Thyroid gland (tissue), 4 donors: ENCODE results near the gene FUCA2. TPM values are rescaled to one million over a fixed set of nuclear protein-coding genes. Genes with fewer than 3 reads are reported as not detected.
A peak's percentile ranks its signal among the peaks of the same experiment; 100 is the strongest.
"Not testable (repeated sequence)": the region's sequence is repeated elsewhere in the genome, so short reads cannot be mapped to it uniquely, and the experiment has no call there.

Experiments used
- DNase-seq, 2 donors: peaks; one replicate each; pipeline ENCODE4 v3.0.0-alpha.2; 2019
- H3K27ac ChIP-seq, 3 donors: fragments of 200-600 bp; sonication (generic); 1 replicate in 2 of 3; 2 replicates in 1 of 3; pipeline ENCODE4 v1.5.1; 2016 to 2019; ENCODE audit warnings: mild to moderate bottlenecking in 1 of 3, moderate library complexity in 1 of 3
- H3K27me3 ChIP-seq: fragments of 200-600 bp; sonication (generic); one replicate; pipeline ENCODE4 v1.5.1; 2019
- H3K36me3 ChIP-seq, 2 donors: fragments of 200-600 bp; sonication (generic); one replicate each; pipeline ENCODE4 v1.5.1; 2016 to 2019
- H3K4me1 ChIP-seq, 2 donors: fragments of 200-600 bp; sonication (generic); one replicate each; pipeline ENCODE4 v1.5.1; 2017 to 2019
- H3K4me3 ChIP-seq, 3 donors: fragments of 200-600 bp; sonication (generic); replicated peaks in 1 of 3; 1 replicate in 2 of 3; 2 replicates in 1 of 3; pipeline ENCODE4 v1.5.1; 2016; ENCODE audit warnings: mild to moderate bottlenecking in 1 of 3
- H3K9me3 ChIP-seq: fragments of 200-600 bp; sonication (generic); one replicate; pipeline ENCODE4 v1.5.1; 2017
- CTCF ChIP-seq, 6 experiments: fragments of 200-600 bp in 3 of 6; fragments of 450-650 bp in 3 of 6; sonication (generic) in 3 of 6; IDR thresholded peaks; one replicate each; pipeline ENCODE4 v1.5.1; 2016 to 2019; ENCODE audit warnings: antibody characterized with exemption in 6 of 6, mild to moderate bottlenecking in 2 of 6, inconsistent platforms in 1 of 6, moderate library complexity in 1 of 6
- POLR2A ChIP-seq, 2 donors: fragments of 450-650 bp; IDR thresholded peaks; one replicate each; pipeline ENCODE4 v1.6.1; 2017; ENCODE audit warnings: antibody characterized with exemption in 2 of 2, mild to moderate bottlenecking in 2 of 2, moderate library complexity in 1 of 2
- WGBS, 2 donors: methylation state at CpG; one replicate each; pipeline ENCODE4 v1.1.5; 2017; 5-methylcytosine and 5-hydroxymethylcytosine counted together
- intact Hi-C: fragments of 100-400 bp; cut with DNase I; formaldehyde crosslinking; loops from one replicate; pipeline ENCODE4 v1.15.1; 2023
- total RNA-seq, 4 donors: library from RNA; depleted of rRNA; stranded (reverse); fragments of >200 nt; gene quantifications; one replicate each; pipeline ENCODE4 v1.2.3, GENCODE V29; 2016

Gene FUCA2
- total RNA-seq, 4 donors from 2014 or later: 31.7 to 59.1 (median 44.7) TPM

- Histone ChIP-seq H3K27ac (no peak overlapping the region), H3K4me3 (no peak overlapping the region), H3K36me3 (no peaks in the 10 kb centered on the region), H3K4me1 (peaks cover 7 to 9% of the 10 kb centered on the region in 2 donors), H3K27me3 (no peaks in the 10 kb centered on the region), H3K9me3 (no peaks in the 10 kb centered on the region)
- 59 to 71% methylated on average over 3 of the region's 3 CpGs for WGBS, 2 donors
- intact Hi-C loops: no loop called here
- TF ChIP-seq CTCF (IDR thresholded peaks at IDR 0.05): no peak
- no peak for TF ChIP-seq POLR2A (IDR thresholded peaks at IDR 0.05)
- DNase-seq: no peak
Measured at GRCh38 chr6:143517447-143517773, 5.9 kb upstream of the FUCA2 start.

GRCh38 chr6:143516690-143517446 lies 5.3 kb upstream of the FUCA2 start:
- TF ChIP-seq CTCF (IDR thresholded peaks at IDR 0.05) (no peak), POLR2A (IDR thresholded peaks at IDR 0.05) (no peak)
- no peak for DNase-seq

GRCh38 chr6:143515766-143516355 lies 4.3 kb upstream of the FUCA2 start:
- H3K36me3 ChIP-seq: no peaks in the 10 kb centered on the region
- peaks cover 11 to 16% of the 10 kb centered on the region in 2 donors for H3K4me1 ChIP-seq
- H3K4me3 ChIP-seq: no peak overlapping the region
- intact Hi-C loops: no loop called here
- no peak for TF ChIP-seq CTCF (IDR thresholded peaks at IDR 0.05)
- no peak for TF ChIP-seq POLR2A (IDR thresholded peaks at IDR 0.05)
- DNase-seq: no peak
- no peak overlapping the region for H3K27ac ChIP-seq
- no peaks in the 10 kb centered on the region for H3K9me3 ChIP-seq
- H3K27me3 ChIP-seq: no peaks in the 10 kb centered on the region
- WGBS, 2 donors: 89 to 95% methylated on average over 7 of the region's 7 CpGs

More at GRCh38 chr6:143516690-143517446, 5.3 kb upstream of the FUCA2 start:
- H3K27ac ChIP-seq: no peak overlapping the region
- H3K9me3 ChIP-seq: no peaks in the 10 kb centered on the region
- peaks cover 8 to 12% of the 10 kb centered on the region in 2 donors for H3K4me1 ChIP-seq
- intact Hi-C loops: no loop called here
- no peaks in the 10 kb centered on the region for H3K27me3 ChIP-seq
- no peak overlapping the region for H3K4me3 ChIP-seq
- 66 to 88% methylated on average over 2 of the region's 2 CpGs for WGBS, 2 donors
- no peaks in the 10 kb centered on the region for H3K36me3 ChIP-seq

GRCh38 chr6:143515061-143515760 lies 3.7 kb upstream of the FUCA2 start:
- H3K27me3 ChIP-seq: no peaks in the 10 kb centered on the region
- no peak overlapping the region for H3K4me3 ChIP-seq
- H3K9me3 ChIP-seq: no peaks in the 10 kb centered on the region
- DNase-seq: peak; percentile 80 to 84
- WGBS, 2 donors: 51 to 60% methylated on average over 11 to 12 of the region's 12 CpGs
- H3K4me1 ChIP-seq: peaks cover 17 to 23% of the 10 kb centered on the region in 2 donors
- TF ChIP-seq POLR2A (IDR thresholded peaks at IDR 0.05): no peak
- no peaks in the 10 kb centered on the region for H3K36me3 ChIP-seq
- intact Hi-C loops: no loop called here
- peak overlapping the region in 1 of 3 donors; percentile 46 for H3K27ac ChIP-seq

- no peaks in the 10 kb centered on the region for H3K9me3 ChIP-seq
- peaks cover 18 to 23% of the 10 kb centered on the region in 2 donors for H3K4me1 ChIP-seq
- no peaks in the 10 kb centered on the region for H3K27me3 ChIP-seq
- DNase-seq: peak in 1 of 2 donors; percentile 7
- TF ChIP-seq POLR2A (IDR thresholded peaks at IDR 0.05) (no peak), CTCF (IDR thresholded peaks at IDR 0.05) (peak in 1 of 6 experiments; percentile 26)
- no peak overlapping the region for H3K4me3 ChIP-seq
- H3K36me3 ChIP-seq: no peaks in the 10 kb centered on the region
- intact Hi-C loops: no loop called here
- H3K27ac ChIP-seq: no peak overlapping the region
- 56 to 57% methylated on average over 4 of the region's 4 CpGs for WGBS, 2 donors
Measured at GRCh38 chr6:143513410-143513809, 1.9 kb upstream of the FUCA2 start.

- peaks cover 16 to 20% of the 10 kb centered on the region in 2 donors for H3K4me1 ChIP-seq
- H3K36me3 ChIP-seq, DNase-seq, H3K27me3 ChIP-seq, intact Hi-C loops, H3K4me3 ChIP-seq, H3K9me3 ChIP-seq, H3K27ac ChIP-seq: not testable (repeated sequence)
- 96% methylated on average over 13 of the region's 13 CpGs for WGBS, 2 donors
Measured at GRCh38 chr6:143510326-143510725, 1.2 kb downstream of the FUCA2 start.
